B cell (primary cell): ENCODE data around the gene ARID3C. TPM values are rescaled to one million over a fixed set of nuclear protein-coding genes. Genes with fewer than 3 reads are reported as not detected.
A peak's percentile ranks its signal among the peaks of the same experiment; 100 is the strongest.

ENCODE experiments used
- ATAC-seq: fragments of 200-7000 bp; cut with Tn5 transposase; one replicate; pipeline ENCODE4 v1.10.0; 2021; ENCODE audit warnings: low read depth, mild to moderate bottlenecking, moderate number of reproducible peaks, moderate library complexity
- CTCF ChIA-PET: fragments of 350-600 bp; sonication (Branson Sonifier 250); formaldehyde crosslinking; loops from one replicate; lab custom pipeline; 2021; ENCODE audit warnings: antibody characterized with exemption, inconsistent platforms; lab: Charles Lee
- POLR2A ChIA-PET: fragments of 350-600 bp; sonication (Branson Sonifier 250); formaldehyde crosslinking; loops from one replicate; lab custom pipeline; 2021; ENCODE audit warnings: antibody characterized with exemption; lab: Charles Lee
- DNase-seq: peaks from one replicate; pipeline ENCODE4 v3.0.0; 2013
- H2AFZ ChIP-seq: 2 replicates; pipeline ENCODE4 v1.6.1; 2012; ENCODE audit warnings: mild to moderate bottlenecking, low read depth, low read length; ENCODE audit not compliant: insufficient read depth, poor library complexity, severe bottlenecking
- H3K27ac ChIP-seq, 2 donors: 1 replicate in 1 of 2; 2 replicates in 1 of 2; pipeline ENCODE4 v1.5.1; 2012 to 2013; ENCODE audit warnings: low read length in 2 of 2, mild to moderate bottlenecking in 2 of 2, moderate library complexity in 1 of 2
- H3K27me3 ChIP-seq, 4 experiments: fragments of 200-600 bp in 1 of 4; sonication (generic) in 1 of 4; replicated peaks in 1 of 4; 1 replicate in 2 of 4; 2 replicates in 2 of 4; pipeline versions ENCODE4 v1.6.1 to v1.7.0; 2013 to 2016; ENCODE audit warnings: low read length in 3 of 4, mild to moderate bottlenecking in 2 of 4, mixed read lengths in 1 of 4, moderate library complexity in 1 of 4; ENCODE audit not compliant: insufficient read depth in 4 of 4, control insufficient read depth in 3 of 4; ENCODE audit errors: control extremely low read depth in 1 of 4
- H3K36me3 ChIP-seq, 2 experiments: replicated peaks in 1 of 2; 1 replicate in 1 of 2; 2 replicates in 1 of 2; pipeline versions ENCODE4 v1.6.1 to v1.7.1; 2013; ENCODE audit warnings: low read length in 1 of 2; ENCODE audit not compliant: insufficient read depth in 2 of 2, control insufficient read depth in 1 of 2; ENCODE audit errors: control extremely low read depth in 1 of 2, extremely low read depth in 1 of 2
- H3K4me1 ChIP-seq, 2 donors: fragments of 200-600 bp in 1 of 2; sonication (generic) in 1 of 2; 1 replicate in 1 of 2; 2 replicates in 1 of 2; pipeline versions ENCODE4 v1.5.1 to v1.6.1; 2013 to 2017; ENCODE audit warnings: low read length in 2 of 2; ENCODE audit not compliant: control insufficient read depth in 2 of 2, insufficient read depth in 2 of 2
- H3K4me2 ChIP-seq: replicated peaks from 2 replicates; pipeline ENCODE3; 2012; ENCODE audit warnings: mild to moderate bottlenecking, low read depth, low read length; ENCODE audit not compliant: poor library complexity, severe bottlenecking
- H3K4me3 ChIP-seq, 5 experiments: fragments of 200-600 bp in 1 of 5; sonication (generic) in 1 of 5; 1 replicate in 3 of 5; 2 replicates in 2 of 5; pipeline versions ENCODE4 v1.5.1 to v1.7.0; 2011 to 2016; ENCODE audit warnings: low read length in 4 of 5, mild to moderate bottlenecking in 4 of 5, low read depth in 2 of 5, control low read depth in 1 of 5, moderate library complexity in 1 of 5; ENCODE audit not compliant: insufficient read depth in 1 of 5; ENCODE audit errors: control extremely low read depth in 1 of 5, extremely low read depth in 1 of 5
- H3K79me2 ChIP-seq: fragments of 200-600 bp; sonication (generic); one replicate; pipeline ENCODE4 v1.6.0; 2016; ENCODE audit warnings: low read length; ENCODE audit not compliant: control insufficient read depth, insufficient read depth
- H3K9ac ChIP-seq: fragments of 200-600 bp; sonication (generic); 2 replicates; pipeline ENCODE4 v1.6.1; 2017; ENCODE audit warnings: mild to moderate bottlenecking, low read length, moderate library complexity
- H3K9me3 ChIP-seq, 3 donors: one replicate each; pipeline versions ENCODE4 v1.6.1 to v1.7.1; 2013; ENCODE audit warnings: low read length in 2 of 3; ENCODE audit not compliant: control insufficient read depth in 2 of 3, insufficient read depth in 1 of 3; ENCODE audit errors: control extremely low read depth in 1 of 3
- H4K20me1 ChIP-seq: 2 replicates; pipeline ENCODE4 v1.6.0; 2012; ENCODE audit warnings: mild to moderate bottlenecking, low read length; ENCODE audit not compliant: insufficient read depth, control insufficient read depth, poor library complexity, severe bottlenecking
- H3K27ac Mint-ChIP-seq: one replicate; pipeline ENCODE4 v1.8.0; 2021; ENCODE audit warnings: mixed read lengths
- H3K27me3 Mint-ChIP-seq: one replicate; pipeline ENCODE4 v1.8.0; 2021; ENCODE audit warnings: mixed read lengths
- H3K4me1 Mint-ChIP-seq: one replicate; pipeline ENCODE4 v1.8.0; 2021; ENCODE audit warnings: mixed read lengths
- H3K4me3 Mint-ChIP-seq: one replicate; pipeline ENCODE4 v1.8.0; 2021; ENCODE audit warnings: mixed read lengths
- H3K9me3 Mint-ChIP-seq: one replicate; pipeline ENCODE4 v1.8.0; 2022; ENCODE audit warnings: mixed read lengths; ENCODE audit not compliant: insufficient read depth
- CTCF ChIP-seq: fragments of 200-600 bp; IDR thresholded peaks from one replicate; pipeline ENCODE4 v1.8.0; 2022; ENCODE audit warnings: antibody characterized with exemption, mild to moderate bottlenecking
- EZH2 ChIP-seq: IDR thresholded peaks from 2 replicates; pipeline ENCODE4 v1.6.1; 2012; ENCODE audit warnings: borderline replicate concordance, low read depth, mild to moderate bottlenecking, moderate library complexity, low read length; ENCODE audit not compliant: insufficient read depth, poor library complexity, severe bottlenecking
- WGBS: methylation state at CpG from one replicate; pipeline ENCODE4 v1.1.5; 2013; ENCODE audit warnings: missing lambda C conversion rate; ENCODE audit not compliant: insufficient coverage; 5-methylcytosine and 5-hydroxymethylcytosine counted together
- intact Hi-C: fragments of 100-400 bp; cut with micrococcal nuclease; formaldehyde crosslinking; loops from one replicate; pipeline ENCODE4 v1.10.0; 2022
- polyA plus RNA-seq: library from polyadenylated mRNA; depleted of rRNA; stranded (reverse); fragments of >200 nt; gene quantifications from 2 replicates; pipeline ENCODE4 v1.2.3, GENCODE V29; 2012
- total RNA-seq, 2 donors: library from RNA; stranded (reverse); fragments of 120-200 nt in 1 of 2; gene quantifications; 1 replicate in 1 of 2; 2 replicates in 1 of 2; pipeline versions ENCODE4 v1.2.3 to v1.2.4, GENCODE V29; 2013 to 2022

Gene ARID3C
- total and polyA plus RNA-seq, 2 donors (not counting 1 experiment from before 2014, with no cell fraction given): not detected

GRCh38 chr9:34648673-34649072 is 19.8 kb upstream of the ARID3C start:
- Histone ChIP-seq H4K20me1 (peaks cover 14% of the 10 kb centered on the region), H3K79me2 (peaks cover 19% of the 10 kb centered on the region), H3K9me3 (no peaks in the 10 kb centered on the region), H3K27ac (no peak overlapping the region), H3K4me3 (no peak overlapping the region), H3K4me2 (no peak overlapping the region), H3K36me3 (peaks cover 0 to 18% of the 10 kb centered on the region in 2 experiments), H3K4me1 (peaks cover 16 to 17% of the 10 kb centered on the region in 2 donors), H3K27me3 (no peaks in the 10 kb centered on the region), H2AFZ (no peak overlapping the region), H3K9ac (no peak overlapping the region)
- WGBS: 96% methylated on average over 8 of the region's 8 CpGs
- no peaks in the 10 kb centered on the region for H3K27me3 Mint-ChIP-seq
- no peaks in the 10 kb centered on the region for H3K9me3 Mint-ChIP-seq
- peak overlapping the region; percentile 44 for H3K4me3 Mint-ChIP-seq
- CTCF ChIA-PET: interaction anchor here (0.9 to 3.3 kb wide), 4 partner anchors 11 to 54 kb away, joined by 3 to 36 read pairs (median 26); partner anchors contain the start of genes CCL27 and SIGMAR1
- TF ChIP-seq CTCF (no peak), EZH2 (no peak)
- H3K27ac Mint-ChIP-seq: no peak overlapping the region
- DNase-seq: no peak
- POLR2A ChIA-PET: no interaction called here
- intact Hi-C loops: no loop called here
- peaks cover 39% of the 10 kb centered on the region for H3K4me1 Mint-ChIP-seq
- no peak for ATAC-seq

- ChIA-PET CTCF (interaction anchor here (0.8 to 3.3 kb wide), 6 partner anchors 9 to 55 kb away, joined by 6 to 36 read pairs (median 21); partner anchors contain the start of genes CCL27 and SIGMAR1), POLR2A (interaction anchor here (0.6 to 2.8 kb wide), 3 partner anchors 8 to 17 kb away, joined by 9 to 31 read pairs (median 13); partner anchors contain the start of gene SIGMAR1)
- H3K27ac ChIP-seq: no peak overlapping the region
- intact Hi-C loops: no loop called here
- peak overlapping the region; percentile 94 for H3K27ac Mint-ChIP-seq
- H3K4me1 ChIP-seq: peaks cover 16 to 17% of the 10 kb centered on the region in 2 donors
- H3K36me3 ChIP-seq: peaks cover 0 to 18% of the 10 kb centered on the region in 2 experiments
- DNase-seq (no peak), ATAC-seq (no peak)
- no peaks in the 10 kb centered on the region for H3K27me3 Mint-ChIP-seq
- peak overlapping the region; percentile 85 for H3K9ac ChIP-seq
- peaks cover 35% of the 10 kb centered on the region for H3K4me1 Mint-ChIP-seq
- no peaks in the 10 kb centered on the region for H3K9me3 Mint-ChIP-seq
- peak overlapping the region in 4 of 5 experiments; percentile 79 to 98 (median 91) for H3K4me3 ChIP-seq
- WGBS: 83% methylated on average over 10 of the region's 10 CpGs
- peak overlapping the region; percentile 80 for H3K4me2 ChIP-seq
- no peak for TF ChIP-seq EZH2
- TF ChIP-seq CTCF: no peak
- H3K79me2 ChIP-seq: peaks cover 19% of the 10 kb centered on the region
- peaks cover 14% of the 10 kb centered on the region for H4K20me1 ChIP-seq
- H3K9me3 ChIP-seq: no peaks in the 10 kb centered on the region
- H3K4me3 Mint-ChIP-seq: peak overlapping the region; percentile 97
- H3K27me3 ChIP-seq: no peaks in the 10 kb centered on the region
- peak overlapping the region; percentile 90 for H2AFZ ChIP-seq
These were observed 18.8 kb upstream of the ARID3C start for GRCh38 chr9:34647651-34648050.
